ENCODE measurements around the gene CHMP1A. TPM values are rescaled to one million over a fixed set of nuclear protein-coding genes. Genes with fewer than 3 reads are reported as not detected.

The CHMP1A gene
- total RNA-seq, 1 experiment from 2014 or later, result 108 TPM

DNA sequence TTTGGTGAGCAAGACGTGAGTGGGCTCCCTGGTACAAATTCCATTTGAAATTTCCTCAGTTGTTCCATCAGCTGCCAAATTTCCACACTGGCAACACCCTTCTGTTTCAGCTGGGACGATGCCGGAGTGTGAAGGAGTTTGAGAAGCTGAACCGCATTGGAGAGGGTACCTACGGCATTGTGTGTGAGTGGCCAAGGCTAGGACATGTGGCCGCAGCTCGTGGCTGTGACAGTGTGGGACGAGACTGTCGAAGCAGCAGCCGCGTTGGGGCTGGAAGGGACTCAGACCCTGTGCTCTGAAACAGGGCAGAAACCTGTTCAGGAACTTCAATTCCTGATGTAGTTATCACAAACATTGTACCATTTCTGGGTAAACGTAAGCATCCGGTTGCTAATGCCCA lies 31.6 kb upstream of the CHMP1A start:
- ATAC-seq, result no peak
- no peaks in the 10 kb centered on the region for H3K9me2 ChIP-seq (replicated peaks; ENCODE audit: low read length)
- H3K4me3 ChIP-seq (ENCODE audit: low read length), result no peak overlapping the region
- H3K36me3 ChIP-seq (ENCODE audit: low read depth, low read length), result peaks cover 4% of the 10 kb centered on the region; the same call in 1 of the 2 replicates
- peaks cover 27% of the 10 kb centered on the region for H3K79me2 ChIP-seq (ENCODE audit: low read length)
- no peak overlapping the region for H3K9ac ChIP-seq (ENCODE audit: low read length)
- BruUV-seq (replicated peaks), result no TSS peak
- H4K20me1 ChIP-seq (ENCODE audit: low read length), result no peaks in the 10 kb centered on the region
- ChIA-PET POLR2A (ENCODE audit: unreplicated experiment) (no interaction called here), CTCF (no interaction called here)
- no peak overlapping the region for H3K27ac ChIP-seq (ENCODE audit: low read length)
- TF ChIP-seq, protein P1, sequence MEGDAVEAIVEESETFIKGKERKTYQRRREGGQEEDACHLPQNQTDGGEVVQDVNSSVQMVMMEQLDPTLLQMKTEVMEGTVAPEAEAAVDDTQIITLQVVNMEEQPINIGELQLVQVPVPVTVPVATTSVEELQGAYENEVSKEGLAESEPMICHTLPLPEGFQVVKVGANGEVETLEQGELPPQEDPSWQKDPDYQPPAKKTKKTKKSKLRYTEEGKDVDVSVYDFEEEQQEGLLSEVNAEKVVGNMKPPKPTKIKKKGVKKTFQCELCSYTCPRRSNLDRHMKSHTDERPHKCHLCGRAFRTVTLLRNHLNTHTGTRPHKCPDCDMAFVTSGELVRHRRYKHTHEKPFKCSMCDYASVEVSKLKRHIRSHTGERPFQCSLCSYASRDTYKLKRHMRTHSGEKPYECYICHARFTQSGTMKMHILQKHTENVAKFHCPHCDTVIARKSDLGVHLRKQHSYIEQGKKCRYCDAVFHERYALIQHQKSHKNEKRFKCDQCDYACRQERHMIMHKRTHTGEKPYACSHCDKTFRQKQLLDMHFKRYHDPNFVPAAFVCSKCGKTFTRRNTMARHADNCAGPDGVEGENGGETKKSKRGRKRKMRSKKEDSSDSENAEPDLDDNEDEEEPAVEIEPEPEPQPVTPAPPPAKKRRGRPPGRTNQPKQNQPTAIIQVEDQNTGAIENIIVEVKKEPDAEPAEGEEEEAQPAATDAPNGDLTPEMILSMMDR (conservative IDR thresholded peaks at IDR 0.05; ENCODE audit: low read depth, low read length), result no peak
- TF ChIP-seq EZH2phosphoT487 (IDR thresholded peaks at IDR 0.05; ENCODE audit: borderline replicate concordance, low read length) (no peak), EZH2 (IDR thresholded peaks at IDR 0.05; ENCODE audit: low read length, unreplicated experiment) (no peak)
- H3K4me1 ChIP-seq (ENCODE audit: insufficient read depth, low read length), result peaks cover 6% of the 10 kb centered on the region; the same call in 1 of the 2 replicates
- H2AFZ ChIP-seq (ENCODE audit: low read length), result no peak overlapping the region
- no peak overlapping the region for H3K4me2 ChIP-seq (ENCODE audit: low read length)
- no peaks in the 10 kb centered on the region for H3K27me3 ChIP-seq (ENCODE audit: low read length)
- no peaks in the 10 kb centered on the region for H3F3A ChIP-seq (ENCODE audit: low read length, unreplicated experiment)
- H3K9me3 ChIP-seq (ENCODE audit: low read length), result no peaks in the 10 kb centered on the region
- intact Hi-C loops (cut with micrococcal nuclease), result no loop called here
- no peak for DNase-seq

DNA sequence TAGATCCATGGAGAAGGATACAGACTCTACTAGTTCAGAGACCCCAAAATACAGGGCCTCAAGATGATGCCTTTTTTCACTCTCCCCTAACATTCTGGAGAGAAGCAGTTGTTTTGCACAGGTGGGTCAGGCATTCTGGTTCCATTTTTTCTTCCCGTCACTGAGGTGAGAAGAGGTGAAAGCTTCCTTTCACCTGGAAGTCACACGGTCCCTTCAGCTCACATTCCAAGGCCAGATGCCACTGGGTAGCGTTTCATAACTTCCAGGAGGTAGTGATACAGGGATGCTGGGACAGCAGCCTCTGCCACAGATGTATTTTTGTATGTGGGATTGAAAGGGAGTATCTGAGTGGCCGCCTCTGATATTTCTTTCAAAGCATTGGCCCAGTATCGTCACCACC lies 30.9 kb upstream of the CHMP1A start:
- Histone ChIP-seq H3K27ac (ENCODE audit: low read length) (no peak overlapping the region), H3K27me3 (ENCODE audit: low read length) (no peaks in the 10 kb centered on the region), H4K20me1 (ENCODE audit: low read length) (no peaks in the 10 kb centered on the region), H2AFZ (ENCODE audit: low read length) (no peak overlapping the region), H3K4me3 (ENCODE audit: low read length) (no peak overlapping the region), H3K9ac (ENCODE audit: low read length) (no peak overlapping the region), H3F3A (ENCODE audit: low read length, unreplicated experiment) (no peaks in the 10 kb centered on the region), H3K4me1 (ENCODE audit: insufficient read depth, low read length) (peaks cover 6% of the 10 kb centered on the region; the same call in 1 of the 2 replicates), H3K4me2 (ENCODE audit: low read length) (0 out of 2 replicates have a peak overlapping the region, but pooled peaks have one; percentile 86), H3K9me2 (replicated peaks; ENCODE audit: low read length) (no peaks in the 10 kb centered on the region), H3K9me3 (ENCODE audit: low read length) (no peaks in the 10 kb centered on the region), H3K36me3 (ENCODE audit: low read depth, low read length) (peaks cover 4% of the 10 kb centered on the region; the same call in 1 of the 2 replicates), H3K79me2 (ENCODE audit: low read length) (peaks cover 27% of the 10 kb centered on the region)
- POLR2A ChIA-PET (ENCODE audit: unreplicated experiment), result no interaction called here
- BruUV-seq (replicated peaks), result no TSS peak
- DNase-seq (no peak), ATAC-seq (no peak)
- CTCF ChIA-PET, result no interaction called here
- no peak for TF ChIP-seq EZH2 (IDR thresholded peaks at IDR 0.05; ENCODE audit: low read length, unreplicated experiment)
- TF ChIP-seq, protein P1 (conservative IDR thresholded peaks at IDR 0.05; ENCODE audit: low read depth, low read length), result no peak
- no peak for TF ChIP-seq EZH2phosphoT487 (IDR thresholded peaks at IDR 0.05; ENCODE audit: borderline replicate concordance, low read length)
- intact Hi-C loops (cut with micrococcal nuclease), result no loop called here

DNA sequence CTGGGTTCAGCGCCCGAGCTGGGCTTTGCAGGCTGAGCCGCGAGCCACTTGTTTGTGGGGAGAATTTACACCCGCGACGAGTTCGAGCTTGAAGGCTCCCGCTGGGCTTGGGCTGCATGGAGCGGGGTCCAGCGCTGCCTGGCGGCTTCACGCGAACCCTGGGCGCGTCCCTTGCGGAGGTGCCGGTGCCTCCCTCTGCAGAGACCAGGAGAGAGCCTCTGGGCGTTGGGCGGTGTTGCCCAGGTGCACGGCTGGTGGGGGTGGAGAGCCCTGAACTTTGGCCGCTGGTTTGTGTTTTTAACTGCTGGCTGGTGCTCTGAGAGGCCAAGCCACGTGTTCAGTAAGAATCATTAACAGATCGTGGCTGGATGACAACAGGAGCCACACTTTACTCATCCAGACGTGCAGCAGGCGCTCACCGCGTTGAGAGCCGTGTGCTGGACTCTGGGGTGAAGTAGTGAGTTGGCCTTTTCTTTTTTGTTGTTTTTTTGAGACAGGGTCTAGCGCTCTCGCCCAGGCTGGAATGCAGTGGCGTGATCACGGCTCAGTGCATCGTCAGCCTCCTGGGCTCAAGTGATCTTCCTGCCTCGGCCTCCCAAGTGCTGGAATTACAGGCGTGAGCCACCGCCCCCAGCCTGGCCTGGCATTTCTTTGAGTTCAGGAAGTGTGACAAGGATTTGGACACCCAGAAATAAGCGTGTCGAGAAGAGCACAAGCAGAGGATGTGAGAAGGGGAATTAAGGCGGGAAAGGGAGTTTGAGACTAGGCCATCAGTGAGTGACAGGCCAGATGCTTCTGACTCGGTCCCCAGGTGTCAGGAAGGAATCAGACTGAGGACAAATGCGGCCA lies 29.8 kb upstream of the CHMP1A start:
- H3K9me3 ChIP-seq (ENCODE audit: low read length), result no peaks in the 10 kb centered on the region
- no peaks in the 10 kb centered on the region for H3K9me2 ChIP-seq (replicated peaks; ENCODE audit: low read length)
- H4K20me1 ChIP-seq (ENCODE audit: low read length), result no peaks in the 10 kb centered on the region
- peak overlapping the region; percentile 86 for H3K4me2 ChIP-seq (ENCODE audit: low read length)
- peak overlapping the region; percentile 77 for H2AFZ ChIP-seq (ENCODE audit: low read length)
- peak; percentile 52 for ATAC-seq
- H3K79me2 ChIP-seq (ENCODE audit: low read length), result peaks cover 27% of the 10 kb centered on the region
- DNase-seq, result peak; percentile 34
- ChIA-PET POLR2A (ENCODE audit: unreplicated experiment) (interaction anchor here (0.5 kb wide), 1 partner anchor 111 kb away, joined by 3 read pairs; no protein-coding TSS in a partner anchor), CTCF (interaction anchor here (0.6 kb wide), 1 partner anchor 331 kb away, joined by 3 read pairs; no protein-coding TSS in a partner anchor)
- H3F3A ChIP-seq (ENCODE audit: low read length, unreplicated experiment), result no peaks in the 10 kb centered on the region
- peaks cover 6% of the 10 kb centered on the region; the same call in 1 of the 2 replicates for H3K4me1 ChIP-seq (ENCODE audit: insufficient read depth, low read length)
- intact Hi-C loops (cut with micrococcal nuclease), result no loop called here
- H3K36me3 ChIP-seq (ENCODE audit: low read depth, low read length), result peaks cover 4% of the 10 kb centered on the region; the same call in 1 of the 2 replicates
- H3K27me3 ChIP-seq (ENCODE audit: low read length), result no peaks in the 10 kb centered on the region
- peak overlapping the region; percentile 79 for H3K27ac ChIP-seq (ENCODE audit: low read length)
- BruUV-seq (replicated peaks), result TSS peak; percentile 51
- H3K4me3 ChIP-seq (ENCODE audit: low read length), result peak overlapping the region; percentile 76
- TF ChIP-seq EZH2phosphoT487 (IDR thresholded peaks at IDR 0.05; ENCODE audit: borderline replicate concordance, low read length) (no peak), EZH2 (IDR thresholded peaks at IDR 0.05; ENCODE audit: low read length, unreplicated experiment) (no peak)
- TF ChIP-seq, protein P1 (conservative IDR thresholded peaks at IDR 0.05; ENCODE audit: low read depth, low read length), result no peak
- peak overlapping the region; percentile 97 for H3K9ac ChIP-seq (ENCODE audit: low read length)

Measured in PC-3 (cell line).